ENCODE measurements around the gene ANKRD55.
"Not testable (repeated sequence)": the region's sequence is repeated elsewhere in the genome, so short reads cannot be mapped to it uniquely, and the experiment has no call there.

ANKRD55 gene

GRCh38 chr5:56166671-56167385 is 66.3 kb downstream of the ANKRD55 start:
- DNase-seq: peak; percentile 26 to 50

DNA sequence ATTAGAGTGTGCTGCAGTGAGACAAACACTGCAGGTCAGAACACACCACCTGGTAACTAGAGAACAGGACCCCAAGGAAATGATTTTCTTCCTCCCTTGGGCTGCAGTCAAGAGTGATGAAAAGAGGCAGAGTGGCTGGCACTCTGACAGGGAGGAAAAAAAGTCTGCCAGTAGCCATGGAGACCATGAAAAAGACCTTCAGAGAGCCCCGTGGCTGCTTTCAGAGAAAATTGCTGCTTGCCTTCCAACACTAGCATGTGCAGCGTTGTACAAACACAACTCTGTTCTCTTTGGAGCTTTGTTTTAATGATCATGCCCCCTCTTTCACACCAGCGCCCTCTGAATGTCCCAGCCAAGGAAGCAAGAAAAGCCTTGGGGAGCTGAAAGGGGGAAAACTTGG is 68.8 kb downstream of the ANKRD55 start:
- no peak for DNase-seq

GRCh38 chr5:56161927-56162326 is 71.2 kb downstream of the ANKRD55 start:
- DNase-seq: no peak

GRCh38 chr5:56161439-56161823 is 71.7 kb downstream of the ANKRD55 start:
- DNase-seq: peak; percentile 19 to 40

DNA sequence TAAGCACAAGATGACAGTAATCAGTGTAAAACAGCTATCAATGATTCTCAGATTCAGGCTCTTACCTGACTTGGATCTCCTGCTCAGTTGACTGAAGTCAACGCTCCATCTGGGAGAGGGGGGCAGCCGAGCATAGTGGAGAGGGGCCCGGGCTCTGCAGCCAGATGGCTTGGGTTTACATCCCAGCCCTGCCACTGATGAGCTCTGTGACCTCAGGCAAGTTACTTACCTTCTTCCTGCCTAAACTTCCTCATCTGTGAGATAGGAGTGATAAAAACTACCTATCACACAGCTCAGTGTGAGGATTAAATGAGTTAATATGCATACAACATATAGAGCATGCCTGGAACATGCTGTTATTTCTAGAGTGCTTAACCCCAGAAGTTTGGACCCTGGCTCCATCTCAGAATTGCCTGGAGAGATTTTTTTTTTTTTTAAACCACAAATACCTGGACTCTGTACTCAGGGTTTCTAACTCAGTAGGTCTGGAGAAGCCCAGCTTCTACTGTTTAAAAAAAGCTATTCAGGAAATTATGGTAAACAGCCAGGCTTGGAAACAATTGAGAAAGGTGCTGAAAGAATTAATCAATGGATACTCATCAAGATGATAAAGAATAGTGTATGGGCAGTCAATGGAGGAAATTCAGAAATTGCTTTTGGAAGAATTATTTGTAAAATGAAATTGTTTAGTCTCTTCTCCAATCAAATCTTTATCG is 72.2 kb downstream of the ANKRD55 start:
- DNase-seq: no peak

GRCh38 chr5:56159521-56159947 is 73.6 kb downstream of the ANKRD55 start:
- peak; percentile 83 to 86 for DNase-seq

DNA sequence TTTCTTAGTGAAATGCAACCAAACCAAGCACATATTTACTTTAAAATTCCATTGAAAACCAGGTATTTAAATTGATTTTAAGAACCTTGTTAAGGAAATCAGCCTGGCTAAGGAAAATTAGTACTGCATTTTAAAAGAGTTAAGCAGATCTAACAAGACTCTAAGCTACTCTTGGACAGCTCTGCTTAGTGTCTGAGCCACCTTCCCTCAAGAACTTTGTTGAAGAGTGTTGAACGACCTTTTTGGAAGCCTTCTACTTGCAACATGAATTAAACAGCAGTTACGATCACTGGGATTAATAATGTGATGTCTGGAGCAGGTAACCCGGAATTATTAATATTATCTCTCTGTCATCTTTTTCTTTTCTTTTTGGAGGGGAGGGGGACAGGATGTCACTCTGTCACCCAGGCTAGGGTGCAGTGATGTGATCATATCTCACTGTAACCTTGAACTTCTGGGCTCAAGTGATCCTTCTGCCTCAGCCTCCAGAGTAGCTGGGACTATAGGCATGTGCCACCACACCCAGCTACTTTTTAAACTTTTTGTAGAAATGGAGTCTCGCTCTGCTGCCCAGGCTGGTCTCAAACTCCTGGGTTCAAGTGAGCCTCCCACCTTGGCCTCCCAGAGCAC is 74.7 kb downstream of the ANKRD55 start:
- DNase-seq: no peak

GRCh38 chr5:56157191-56157621 is 75.9 kb downstream of the ANKRD55 start:
- not testable (repeated sequence) for DNase-seq

DNA sequence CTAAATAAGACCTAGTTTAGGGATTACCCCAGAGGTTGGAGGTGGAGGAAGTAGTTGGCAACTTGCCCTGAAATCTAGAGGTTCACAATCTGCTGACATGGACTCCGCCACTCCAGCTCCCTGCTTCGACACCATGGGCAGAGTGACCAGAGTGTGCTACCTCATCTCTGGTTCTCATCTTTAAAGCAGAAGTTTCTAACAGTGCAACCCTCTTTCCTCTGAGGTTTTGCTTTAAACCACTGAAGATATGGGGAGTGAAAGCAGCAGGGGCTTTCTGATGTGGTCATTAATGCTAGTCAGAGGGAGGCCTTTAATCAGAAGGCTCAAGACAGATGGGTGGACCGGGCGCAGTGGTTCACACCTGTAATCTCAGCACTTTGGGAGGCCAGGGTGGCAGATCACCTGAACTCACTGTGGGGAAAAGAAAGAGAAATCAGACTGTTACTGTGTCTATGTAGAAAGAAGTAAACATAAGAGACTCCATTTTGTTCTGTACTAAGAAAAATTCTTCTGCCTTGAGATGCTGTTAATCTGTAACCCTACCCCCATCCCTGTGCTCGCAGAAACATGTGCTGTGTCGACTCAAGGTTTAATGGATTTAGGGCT is 76.4 kb downstream of the ANKRD55 start:
- DNase-seq: not testable (repeated sequence)

DNA sequence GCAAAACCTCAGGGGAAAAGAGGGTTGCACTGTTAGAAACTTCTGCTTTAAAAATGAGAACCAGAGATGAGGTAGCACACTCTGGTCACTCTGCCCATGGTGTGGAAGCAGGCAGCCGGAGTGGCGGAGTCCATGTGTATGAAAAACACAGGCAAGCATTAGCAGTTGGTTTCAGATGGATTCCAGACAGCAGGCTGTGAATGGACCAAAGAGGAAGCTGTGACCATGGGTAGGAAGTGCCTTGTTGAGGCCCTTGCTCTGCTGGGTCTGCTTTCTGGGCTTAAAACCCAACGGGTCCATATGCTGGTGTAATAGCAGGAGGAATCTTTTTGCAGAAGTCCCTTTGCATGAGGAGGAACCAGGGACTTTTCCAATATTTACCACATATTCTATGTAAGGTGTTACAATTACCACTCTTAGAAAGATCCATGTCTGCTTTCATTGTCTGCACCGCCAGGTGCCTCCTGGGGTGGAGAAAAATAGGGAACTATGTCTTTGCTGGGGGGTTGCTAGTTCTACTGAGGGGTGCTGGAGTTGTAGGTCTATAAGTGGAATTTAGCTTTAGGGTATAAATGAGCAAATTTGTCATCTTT is 77.0 kb downstream of the ANKRD55 start:
- DNase-seq: peak in 1 of 2 experiments; percentile 30

- DNase-seq: peak; percentile 29 to 43
Observed at GRCh38 chr5:56154732-56155484, 78.2 kb downstream of the ANKRD55 start.

GRCh38 chr5:56152437-56152836 is 80.7 kb downstream of the ANKRD55 start:
- no peak for DNase-seq

GRCh38 chr5:56150756-56151155 is 82.4 kb downstream of the ANKRD55 start:
- not testable (repeated sequence) for DNase-seq

DNA sequence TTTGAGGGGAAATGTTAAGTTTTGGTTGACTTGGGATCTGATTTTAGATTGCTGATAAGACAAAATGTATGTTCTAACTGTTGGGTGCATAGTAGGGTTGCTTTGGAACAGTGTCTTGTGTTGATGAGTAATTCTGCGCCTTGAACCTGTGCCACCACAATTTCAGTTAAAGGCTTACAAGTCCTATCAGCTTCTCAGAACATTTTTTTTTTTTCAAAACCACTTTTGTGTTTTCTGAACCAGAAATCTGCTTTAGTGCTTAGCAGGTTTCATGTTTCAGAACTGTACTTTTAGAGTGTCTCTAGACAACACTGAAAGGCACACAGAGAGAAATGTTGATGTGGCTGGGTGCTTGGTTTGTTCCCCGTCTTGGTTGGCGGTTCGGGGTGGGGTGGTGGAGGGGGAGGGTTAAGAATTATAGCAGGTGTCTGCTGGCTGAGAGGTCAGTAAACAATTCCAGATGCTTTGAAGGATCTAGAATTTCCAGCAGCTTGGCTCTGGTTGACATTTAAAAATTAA is 84.6 kb downstream of the ANKRD55 start:
- DNase-seq: no peak

GRCh38 chr5:56147659-56148230 is 85.4 kb downstream of the ANKRD55 start:
- DNase-seq: peak; percentile 67 to 68

DNA sequence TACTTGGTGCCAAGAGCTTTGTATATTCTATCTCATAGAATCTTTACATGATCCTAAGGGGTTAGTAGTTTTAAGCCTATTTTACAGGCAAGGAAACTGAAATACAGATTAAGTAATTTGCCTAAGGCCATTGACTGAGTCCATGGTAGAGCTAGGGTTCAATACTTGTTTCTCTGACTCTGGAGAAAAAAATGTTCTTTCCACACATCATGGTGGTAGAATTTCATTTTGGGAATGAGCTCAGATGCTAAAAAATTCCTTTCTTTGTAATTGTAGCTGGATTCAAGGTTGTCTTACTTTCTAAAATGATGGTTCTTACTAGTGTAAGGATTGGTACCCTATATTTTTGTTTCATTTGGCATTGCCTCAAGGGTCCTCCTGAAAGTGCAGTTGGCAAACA is 86.0 kb downstream of the ANKRD55 start:
- DNase-seq: no peak

DNA sequence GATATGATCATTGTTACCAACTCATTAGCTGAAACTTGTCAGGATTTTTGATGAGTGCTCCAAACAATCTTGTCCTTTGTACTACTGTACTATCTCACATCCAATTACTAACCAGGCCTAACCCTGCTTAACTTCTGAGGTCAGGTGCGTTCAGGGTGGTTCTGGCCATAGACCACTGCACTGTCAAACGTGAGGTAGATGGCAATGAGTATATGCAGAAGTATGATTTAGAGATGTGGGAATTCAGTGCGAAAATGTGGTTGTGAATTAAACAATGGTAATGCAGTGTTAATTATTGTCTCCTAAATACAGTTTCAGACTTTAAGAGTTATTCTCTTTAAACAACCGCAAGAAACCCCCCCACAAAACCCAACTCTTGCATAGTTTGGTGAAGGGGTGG is 86.5 kb downstream of the ANKRD55 start:
- DNase-seq: no peak

DNA sequence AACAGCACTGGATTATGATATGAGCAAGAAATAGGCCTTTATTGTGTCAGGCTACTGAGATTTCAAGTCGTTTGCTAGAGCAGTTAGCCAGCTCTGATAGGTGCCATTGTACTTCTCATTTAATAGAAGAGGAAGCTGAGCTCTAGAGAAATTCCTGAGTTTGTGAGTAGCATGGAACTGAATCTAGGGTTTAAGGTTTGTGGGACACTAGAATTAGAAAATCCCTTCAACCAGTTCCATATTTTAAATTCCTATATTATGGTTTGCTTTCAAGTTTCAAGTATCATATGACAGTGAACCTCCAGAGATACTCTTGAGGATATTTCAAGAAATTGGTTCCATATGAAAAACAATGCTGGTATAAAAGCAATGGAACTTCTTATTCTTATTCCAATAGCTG is 87.6 kb downstream of the ANKRD55 start:
- DNase-seq: no peak

DNA sequence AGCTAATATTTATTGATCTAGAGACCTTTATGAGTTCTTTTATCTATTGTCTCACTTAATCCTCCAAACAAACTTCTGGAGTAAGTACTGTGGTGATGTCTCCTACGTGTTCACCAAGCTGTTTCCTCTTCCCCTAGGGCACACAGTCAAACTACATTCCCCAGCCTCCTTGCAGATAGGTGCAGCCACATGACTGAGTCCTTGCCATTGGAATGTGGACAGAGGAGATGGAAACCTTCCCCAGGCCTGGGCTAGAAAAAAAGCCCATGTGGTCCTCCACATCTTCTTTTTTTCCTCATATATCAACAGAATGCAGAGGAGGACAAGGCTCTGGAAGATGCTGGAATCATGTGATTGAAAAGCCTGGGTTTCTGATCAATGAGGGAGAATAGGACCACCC is 88.0 kb downstream of the ANKRD55 start:
- DNase-seq: no peak

DNA sequence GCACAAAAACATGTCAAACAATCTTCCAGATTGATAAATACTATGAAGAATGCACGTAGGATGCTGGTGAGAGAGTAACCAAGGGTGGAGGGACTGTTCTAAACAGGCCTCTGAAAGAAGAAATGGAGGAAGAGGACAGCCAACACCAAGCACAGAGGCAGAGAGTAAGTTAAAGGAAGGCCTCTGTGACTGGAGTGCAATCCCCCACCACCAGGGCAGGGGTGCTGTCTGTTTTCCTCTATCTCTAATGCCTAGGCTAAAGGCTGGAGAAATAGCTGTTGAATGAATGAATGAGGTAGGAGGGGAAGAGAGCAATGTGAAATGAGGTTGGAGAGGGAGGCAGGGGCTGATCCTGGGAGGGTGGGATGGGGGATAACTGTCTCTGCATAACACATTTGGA is 88.9 kb downstream of the ANKRD55 start:
- no peak for DNase-seq

DNA sequence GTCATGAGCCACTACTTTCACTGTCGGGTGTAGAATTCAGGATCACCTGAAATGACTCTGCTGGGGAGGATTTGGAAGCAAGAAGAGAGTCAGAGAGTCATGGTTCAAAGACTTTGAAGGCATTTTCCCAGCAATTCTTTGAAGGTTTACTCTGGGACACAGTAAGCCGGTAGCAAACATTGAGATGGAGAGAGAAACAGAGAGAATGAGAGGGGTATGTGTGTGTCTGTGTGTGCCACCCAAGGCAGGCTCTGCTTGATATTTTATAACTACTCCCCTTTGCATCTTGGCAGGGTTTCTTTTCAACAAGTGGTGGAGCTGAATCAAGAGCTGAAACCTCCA is 89.8 kb downstream of the ANKRD55 start:
- no peak for DNase-seq

All from AML-193 (cell line).